ENCODE data around the gene EFNA2.

- TF ChIP-seq CTCF (IDR thresholded peaks at IDR 0.05) (no peak), POLR2A (IDR thresholded peaks at IDR 0.05) (no peak)
These were observed 33.2 kb downstream of the EFNA2 start for GRCh38 chr19:1318678-1319471.

All from esophagus squamous epithelium (tissue), 4 donors.